Mesodermal cell (in vitro differentiated cells): ENCODE results near the gene MRPS18A.
"Not testable (repeated sequence)": the region's sequence is repeated elsewhere in the genome, so short reads cannot be mapped to it uniquely, and the experiment has no call there.

Experiments
- H3K27ac ChIP-seq: 2 replicates; pipeline ENCODE4 v1.7.0; 2013; ENCODE audit warnings: mild to moderate bottlenecking, low read depth, low read length, moderate library complexity; ENCODE audit not compliant: severe bottlenecking
- H3K36me3 ChIP-seq: 2 replicates; pipeline ENCODE4 v1.7.1; 2013; ENCODE audit warnings: mild to moderate bottlenecking, low read length, moderate library complexity; ENCODE audit not compliant: control insufficient read depth, insufficient read depth
- H3K4me1 ChIP-seq: one replicate; pipeline ENCODE4 v1.7.1; 2013; ENCODE audit warnings: mild to moderate bottlenecking, low read length; ENCODE audit not compliant: insufficient read depth, control insufficient read depth, poor library complexity, severe bottlenecking
- H3K4me3 ChIP-seq: 2 replicates; pipeline ENCODE4 v1.7.0; 2013; ENCODE audit warnings: low read length, control low read depth, mild to moderate bottlenecking; ENCODE audit not compliant: insufficient read depth, poor library complexity, severe bottlenecking; ENCODE audit errors: extremely low read depth
- H3K9me3 ChIP-seq: 2 replicates; pipeline ENCODE4 v1.7.1; 2013; ENCODE audit warnings: mild to moderate bottlenecking, low read length, moderate library complexity; ENCODE audit not compliant: control insufficient read depth
- WGBS, 2 experiments: methylation state at CpG; one replicate each; pipeline ENCODE4 v1.1.5; 2013; ENCODE audit warnings: missing lambda C conversion rate in 2 of 2; ENCODE audit not compliant: insufficient coverage in 2 of 2; 5-methylcytosine and 5-hydroxymethylcytosine counted together

MRPS18A gene

DNA sequence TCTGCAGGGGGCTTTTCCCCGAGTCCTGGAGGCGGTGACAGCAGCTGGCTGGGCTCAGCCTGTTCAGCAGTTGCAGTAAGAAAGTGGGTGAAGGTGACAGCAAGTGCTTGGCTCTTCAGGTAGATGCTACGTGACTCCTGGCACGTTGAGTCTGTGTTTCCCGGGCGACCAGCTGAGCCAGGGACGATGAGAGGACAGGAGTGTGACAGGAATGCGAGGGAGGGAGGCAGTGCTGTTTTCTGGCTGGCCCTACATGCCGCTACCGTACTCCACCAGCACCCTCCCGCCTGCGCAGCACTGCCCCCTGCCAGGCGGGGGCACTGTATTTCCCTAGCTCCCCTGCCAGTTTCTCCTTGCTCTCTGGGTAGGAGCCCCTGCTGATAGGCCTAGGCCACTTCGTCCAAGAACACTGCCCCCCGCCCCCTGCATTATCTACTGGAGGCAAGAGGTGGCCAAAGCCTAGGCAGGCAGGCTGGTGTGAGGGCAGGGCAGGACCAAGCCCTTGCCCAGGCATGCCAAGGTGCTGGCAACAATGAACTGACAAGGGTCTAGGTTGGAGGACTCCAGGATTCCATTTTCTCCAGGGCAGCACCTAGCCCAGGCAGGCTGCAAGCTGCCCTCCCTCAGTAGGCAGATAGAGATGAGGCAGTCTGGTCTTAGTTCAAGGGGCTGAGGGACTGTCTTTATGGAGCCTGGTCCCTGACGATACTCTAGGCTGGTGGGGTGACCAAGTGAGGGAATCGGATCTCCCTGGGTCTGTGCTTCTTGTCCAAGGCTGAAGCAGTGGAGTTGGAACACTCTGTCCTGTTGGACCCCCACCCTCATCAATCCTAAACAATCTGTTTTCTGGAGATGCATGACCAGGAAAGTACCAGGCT, 19.2 kb downstream of the MRPS18A start:
- WGBS, 2 experiments = 19 to 24% methylated on average over 9 to 17 of the region's 17 CpGs
- Histone ChIP-seq H3K36me3 (peaks cover 31% of the 10 kb centered on the region), H3K27ac (no peak overlapping the region), H3K4me1 (peaks cover 14% of the 10 kb centered on the region), H3K9me3 (no peaks in the 10 kb centered on the region), H3K4me3 (no peak overlapping the region)

DNA sequence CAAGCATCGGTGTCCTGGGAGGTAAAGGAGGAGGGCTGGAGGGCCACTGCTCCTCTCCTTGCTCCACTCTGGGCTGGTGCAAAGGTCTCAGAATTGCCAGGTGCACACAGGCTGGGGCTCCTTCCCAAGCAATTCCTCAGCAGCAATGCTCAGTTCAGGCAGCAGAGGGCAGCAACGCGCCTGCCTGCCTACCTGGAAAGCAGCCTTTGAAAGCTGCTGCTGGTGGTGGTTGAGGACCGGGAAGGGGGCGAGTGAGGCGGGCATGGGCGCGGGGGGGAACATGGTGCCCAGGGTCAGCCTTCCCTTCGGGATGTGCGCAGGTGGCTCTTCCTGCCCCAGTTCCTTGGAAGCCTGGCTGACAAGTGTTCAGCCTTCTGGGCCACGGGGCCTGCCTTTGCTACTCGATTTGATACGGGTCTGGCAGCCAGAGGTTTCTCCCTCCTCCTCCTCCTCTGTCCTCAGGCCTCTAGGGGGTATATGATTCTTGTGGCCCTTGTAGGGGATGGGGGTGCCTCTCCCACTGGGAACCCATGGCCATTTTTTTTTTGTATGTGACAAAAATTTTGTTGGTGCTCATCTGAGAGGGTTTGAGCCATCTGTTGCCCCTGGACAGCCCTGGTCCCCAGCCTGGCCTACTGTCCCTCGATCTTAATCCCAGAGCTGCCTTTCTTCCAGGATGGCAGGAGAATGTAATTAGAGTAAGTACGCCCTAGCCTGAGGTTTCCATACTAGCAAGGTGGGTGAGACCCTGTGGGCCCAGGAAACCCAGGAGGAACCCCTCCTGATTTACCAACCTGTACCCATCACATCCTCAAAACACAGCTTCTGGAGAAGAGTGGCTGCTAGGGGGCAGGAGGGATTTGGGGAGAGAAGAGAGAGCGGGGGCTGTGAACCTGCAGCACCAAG, 20.1 kb downstream of the MRPS18A start:
- no peaks in the 10 kb centered on the region for H3K9me3 ChIP-seq
- no peak overlapping the region for H3K4me3 ChIP-seq
- H3K27ac ChIP-seq = no peak overlapping the region
- 7 to 8% methylated on average over 11 of the region's 16 CpGs for WGBS, 2 experiments
- H3K4me1 ChIP-seq = peaks cover 14% of the 10 kb centered on the region
- peaks cover 23% of the 10 kb centered on the region for H3K36me3 ChIP-seq

DNA sequence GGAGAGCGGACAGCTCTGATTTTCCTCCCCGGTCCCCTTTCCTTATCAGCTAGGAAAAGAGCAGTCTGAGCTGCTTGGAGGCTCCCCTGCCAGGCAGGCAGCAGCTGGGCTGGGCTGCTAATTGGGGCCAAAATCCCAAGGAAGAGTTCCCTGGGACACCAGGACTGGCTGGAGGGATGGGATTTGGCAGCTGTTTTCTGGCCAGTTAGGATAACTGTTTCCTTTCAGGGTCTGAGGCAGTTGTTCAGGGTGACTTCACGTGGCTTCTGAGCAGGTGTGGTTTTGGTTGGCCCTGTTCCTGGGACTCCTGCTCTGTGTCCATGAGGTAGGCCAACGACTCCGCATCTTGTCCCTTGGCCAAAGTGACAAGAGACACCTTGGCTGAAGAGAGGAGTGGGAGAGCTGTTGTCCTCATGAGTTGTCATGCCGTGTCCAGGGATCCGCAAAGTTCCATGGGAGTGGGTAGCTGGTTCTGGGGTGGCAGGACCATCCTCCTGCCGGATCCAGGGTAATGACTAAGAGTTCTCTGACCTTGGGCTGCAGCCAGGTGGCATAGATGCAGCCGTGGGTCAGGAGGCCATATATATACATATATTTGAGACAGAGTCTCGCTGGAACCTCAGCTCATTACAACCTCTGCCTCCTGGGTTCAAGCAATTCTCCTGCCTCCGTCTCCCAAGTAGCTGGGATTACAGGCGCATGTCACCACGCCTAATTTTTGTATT, 21.2 kb downstream of the MRPS18A start:
- H3K36me3 ChIP-seq = peaks cover 11% of the 10 kb centered on the region
- no peak overlapping the region for H3K27ac ChIP-seq
- WGBS, 2 experiments = 74 to 87% methylated on average over 11 to 12 of the region's 13 CpGs

DNA sequence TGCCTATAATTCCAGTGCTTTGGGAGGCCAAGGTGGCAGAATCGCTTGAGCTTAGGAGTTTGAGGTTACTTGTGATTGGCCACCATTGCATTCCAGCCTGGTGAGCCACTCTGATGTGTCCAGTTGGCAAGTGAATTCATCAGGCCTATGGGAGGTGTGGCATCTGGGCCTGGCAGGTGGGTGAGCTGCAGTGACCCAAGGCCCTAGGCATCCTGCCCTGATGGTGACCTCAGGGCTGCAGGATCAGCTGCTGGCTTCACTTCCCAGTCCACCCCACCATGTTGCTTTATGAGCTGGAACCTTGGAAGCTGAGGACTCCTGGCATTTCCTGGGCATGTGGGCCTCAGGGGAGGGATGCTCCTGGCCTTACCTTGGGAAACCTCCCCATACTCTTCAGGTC, 22.2 kb downstream of the MRPS18A start:
- WGBS, 2 experiments = 50 to 86% methylated on average over 1 of the region's 1 CpG
- peaks cover 1% of the 10 kb centered on the region for H3K36me3 ChIP-seq
- H3K4me1 ChIP-seq = peaks cover 14% of the 10 kb centered on the region
- H3K4me3 ChIP-seq = no peak overlapping the region
- no peaks in the 10 kb centered on the region for H3K9me3 ChIP-seq
- no peak overlapping the region for H3K27ac ChIP-seq

More for the DNA sequence above, 21.2 kb downstream of the MRPS18A start:
- no peaks in the 10 kb centered on the region for H3K9me3 ChIP-seq
- no peak overlapping the region for H3K4me3 ChIP-seq
- H3K4me1 ChIP-seq = peaks cover 14% of the 10 kb centered on the region

DNA sequence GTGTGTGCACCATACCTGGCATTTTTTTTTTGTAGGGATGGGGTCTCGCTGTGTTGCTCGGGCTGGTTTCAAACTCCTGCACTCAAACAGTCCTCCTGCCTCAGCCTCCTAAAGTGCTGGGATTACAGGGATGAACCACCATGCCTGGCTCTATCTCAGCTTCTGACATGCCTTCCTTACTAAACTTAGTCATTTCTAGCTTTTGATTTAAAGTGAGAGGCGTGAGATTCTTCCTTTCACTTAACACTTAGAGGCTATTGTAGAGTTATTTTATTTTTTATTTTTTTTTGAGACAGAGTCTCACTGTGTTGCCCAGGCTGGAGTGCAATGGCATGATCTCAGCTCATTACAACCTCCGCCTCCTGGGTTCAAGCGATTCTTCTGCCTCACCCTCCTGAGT, 24.6 kb downstream of the MRPS18A start:
- H3K36me3 ChIP-seq, H3K4me3 ChIP-seq, H3K9me3 ChIP-seq, H3K4me1 ChIP-seq, H3K27ac ChIP-seq: not testable (repeated sequence)
- WGBS, 2 experiments = 76 to 89% methylated on average over 4 of the region's 5 CpGs

DNA sequence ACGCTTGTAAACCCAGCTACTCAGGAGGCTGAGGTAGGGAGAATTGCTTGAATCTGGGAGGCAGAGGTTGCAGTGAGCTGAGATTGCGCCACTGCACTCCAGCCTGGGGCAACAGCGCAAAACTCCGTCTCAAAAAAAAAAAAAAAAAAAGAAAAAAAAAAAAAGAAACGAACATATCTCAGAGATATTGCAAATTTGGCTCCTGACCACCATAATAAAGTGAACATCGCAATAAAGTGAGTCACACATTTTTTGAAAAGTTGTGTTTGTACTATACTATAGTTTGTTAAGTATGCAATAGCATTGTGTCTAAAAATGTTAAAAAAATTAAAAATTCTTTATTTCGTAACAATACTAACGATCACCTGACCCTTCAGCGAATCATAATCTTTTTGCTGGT, 29.4 kb downstream of the MRPS18A start:
- 94 to 96% methylated on average over 3 to 4 of the region's 9 CpGs for WGBS, 2 experiments
- Histone ChIP-seq H3K36me3 (no peaks in the 10 kb centered on the region), H3K27ac (no peak overlapping the region), H3K4me1 (no peaks in the 10 kb centered on the region), H3K4me3 (no peak overlapping the region), H3K9me3 (no peaks in the 10 kb centered on the region)

DNA sequence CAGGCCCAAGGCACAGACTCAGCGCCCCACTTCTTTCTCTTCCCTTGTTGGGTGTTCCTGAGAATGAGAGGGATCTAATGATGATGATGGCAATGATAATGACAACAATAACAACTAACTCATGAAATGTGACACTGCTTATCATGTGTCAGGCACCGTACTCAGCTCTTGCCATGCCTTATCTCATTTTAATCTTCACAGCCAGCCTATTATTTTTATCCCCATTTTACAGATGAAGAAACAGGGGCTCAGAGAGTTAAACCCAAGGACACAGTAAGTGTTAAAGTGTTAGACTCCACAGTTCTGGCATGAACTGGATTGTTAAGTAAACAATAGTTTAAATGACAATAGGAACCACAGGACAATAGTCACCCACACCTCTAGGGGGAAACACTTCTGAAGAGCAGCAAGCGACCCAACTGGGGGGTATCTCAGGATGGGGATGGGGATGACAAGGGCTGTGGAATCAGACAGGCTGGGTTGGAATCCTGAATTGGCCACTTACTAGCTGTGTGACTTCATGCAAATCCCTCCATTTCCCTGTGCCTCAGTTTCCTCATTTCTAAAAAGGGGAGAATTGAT, 30.3 kb downstream of the MRPS18A start:
- 86 to 88% methylated on average over 1 to 2 of the region's 3 CpGs for whole genome bisulfite sequencing, 2 experiments
- H3K4me3 ChIP-seq = no peak overlapping the region
- no peak overlapping the region for H3K27ac ChIP-seq
- no peaks in the 10 kb centered on the region for H3K36me3 ChIP-seq
- H3K4me1 ChIP-seq = no peaks in the 10 kb centered on the region
- no peaks in the 10 kb centered on the region for H3K9me3 ChIP-seq

DNA sequence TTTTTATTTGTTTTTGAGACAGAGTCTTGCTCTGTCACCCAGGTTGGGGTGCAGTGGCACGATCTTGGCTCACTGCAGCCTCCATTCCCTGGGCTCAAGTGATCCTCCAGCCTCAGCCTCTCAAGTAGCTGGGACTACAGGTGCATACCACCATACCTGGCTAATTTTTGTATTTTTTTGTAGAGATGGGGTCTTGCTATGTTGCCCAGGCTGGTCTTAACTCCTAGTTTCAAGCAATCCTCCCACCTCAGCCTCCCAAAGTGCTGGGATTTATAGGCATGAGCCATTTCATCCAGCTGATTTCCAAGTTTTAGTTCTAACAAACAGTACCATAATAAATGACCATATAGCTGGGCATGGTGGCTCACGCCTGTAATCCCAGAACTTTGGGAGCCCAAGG, 34.8 kb downstream of the MRPS18A start:
- H3K4me3 ChIP-seq, H3K27ac ChIP-seq, H3K36me3 ChIP-seq, H3K9me3 ChIP-seq, H3K4me1 ChIP-seq: not testable (repeated sequence)
- WGBS, 2 experiments = 87 to 100% methylated on average over 1 to 2 of the region's 2 CpGs

DNA sequence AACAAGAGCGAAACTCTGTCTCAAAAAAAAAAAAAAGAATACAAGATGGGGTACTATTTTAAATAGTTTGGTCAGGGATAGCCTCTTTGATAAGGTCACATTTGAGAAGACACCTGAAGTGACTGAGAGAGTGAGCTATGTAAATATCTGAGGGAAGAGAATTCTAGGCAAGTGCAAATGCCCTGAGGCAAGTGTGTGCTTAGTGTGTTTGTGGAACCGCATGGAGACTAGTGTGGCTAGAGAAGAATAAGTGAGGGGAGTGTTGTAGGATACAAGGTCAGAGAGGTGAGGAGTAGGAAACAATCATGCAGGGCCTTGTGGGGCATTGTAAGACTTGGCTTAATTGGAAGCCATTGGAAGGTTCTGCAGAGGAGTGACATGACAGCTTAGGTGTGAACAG, 39.3 kb downstream of the MRPS18A start:
- H3K4me3 ChIP-seq = no peak overlapping the region
- H3K4me1 ChIP-seq = peaks cover 12% of the 10 kb centered on the region
- H3K9me3 ChIP-seq = no peaks in the 10 kb centered on the region
- 83 to 95% methylated on average over 1 to 2 of the region's 2 CpGs for WGBS, 2 experiments
- H3K27ac ChIP-seq = no peak overlapping the region
- peaks cover 2% of the 10 kb centered on the region for H3K36me3 ChIP-seq

DNA sequence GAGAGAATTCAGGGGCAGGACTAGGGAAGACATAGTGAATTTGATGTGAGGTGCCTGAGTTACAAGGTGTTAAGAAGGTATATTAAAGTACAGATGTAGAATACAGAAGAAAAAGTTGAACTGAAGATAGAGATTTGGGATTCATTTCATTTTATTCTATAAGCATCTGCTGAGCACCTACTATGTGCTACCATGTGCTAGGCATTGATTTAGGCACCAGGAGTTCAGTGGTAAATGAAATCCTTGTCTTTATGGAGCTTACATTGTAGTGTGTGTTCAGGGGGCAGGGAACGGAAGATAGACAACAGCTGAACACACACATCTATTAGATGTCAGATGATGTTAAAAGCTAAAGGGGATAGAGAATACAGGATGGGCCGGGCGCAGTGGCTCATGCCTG, 40.0 kb downstream of the MRPS18A start:
- no peak overlapping the region for H3K27ac ChIP-seq
- 92% methylated on average over 2 of the region's 3 CpGs; no CpG with 5 or more reads in 1 of the 2 experiments for WGBS, 2 experiments
- H3K36me3 ChIP-seq = peaks cover 7% of the 10 kb centered on the region
- no peaks in the 10 kb centered on the region for H3K9me3 ChIP-seq
- no peak overlapping the region for H3K4me3 ChIP-seq
- peaks cover 12% of the 10 kb centered on the region for H3K4me1 ChIP-seq
